ENCODE measurements around the gene MED13.
"Not testable (repeated sequence)": the region's sequence is repeated elsewhere in the genome, so short reads cannot be mapped to it uniquely, and the experiment has no call there.

MED13 gene

DNA sequence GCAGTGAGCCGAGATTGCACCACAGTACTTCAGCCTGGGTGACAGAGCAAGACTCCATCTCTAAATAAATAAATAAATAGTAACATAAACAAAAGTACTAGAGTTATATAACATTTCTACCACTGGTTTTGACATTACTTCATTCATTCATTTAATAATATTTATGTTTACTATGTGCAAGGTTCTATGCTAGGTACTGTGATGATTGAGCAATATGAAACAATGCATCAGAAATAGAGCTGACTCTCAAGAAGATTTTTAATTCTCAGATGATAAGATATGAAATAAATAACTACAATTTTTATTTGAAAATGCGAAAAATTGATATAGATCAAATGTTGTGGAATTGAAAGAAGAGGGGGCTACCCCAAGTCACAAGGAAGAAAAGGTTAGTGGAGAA lies 8.9 kb upstream of the MED13 start:
- Histone ChIP-seq H3K4me1 (ENCODE audit: control insufficient read depth, insufficient read depth, low read length) (no peaks in the 10 kb centered on the region), H3K4me3 (ENCODE audit: low read depth, low read length) (no peak overlapping the region), H3K27ac (ENCODE audit: extremely low read depth, low read depth, low read length) (no peak overlapping the region), H3K36me3 (ENCODE audit: control insufficient read depth in 2 of 2, insufficient read depth in 1 of 2, low read length in 2 of 2) (no peaks in the 10 kb centered on the region), H3K9me3 (ENCODE audit: control insufficient read depth, insufficient read depth, low read depth, low read length) (no peaks in the 10 kb centered on the region)
- TF ChIP-seq, protein P1, sequence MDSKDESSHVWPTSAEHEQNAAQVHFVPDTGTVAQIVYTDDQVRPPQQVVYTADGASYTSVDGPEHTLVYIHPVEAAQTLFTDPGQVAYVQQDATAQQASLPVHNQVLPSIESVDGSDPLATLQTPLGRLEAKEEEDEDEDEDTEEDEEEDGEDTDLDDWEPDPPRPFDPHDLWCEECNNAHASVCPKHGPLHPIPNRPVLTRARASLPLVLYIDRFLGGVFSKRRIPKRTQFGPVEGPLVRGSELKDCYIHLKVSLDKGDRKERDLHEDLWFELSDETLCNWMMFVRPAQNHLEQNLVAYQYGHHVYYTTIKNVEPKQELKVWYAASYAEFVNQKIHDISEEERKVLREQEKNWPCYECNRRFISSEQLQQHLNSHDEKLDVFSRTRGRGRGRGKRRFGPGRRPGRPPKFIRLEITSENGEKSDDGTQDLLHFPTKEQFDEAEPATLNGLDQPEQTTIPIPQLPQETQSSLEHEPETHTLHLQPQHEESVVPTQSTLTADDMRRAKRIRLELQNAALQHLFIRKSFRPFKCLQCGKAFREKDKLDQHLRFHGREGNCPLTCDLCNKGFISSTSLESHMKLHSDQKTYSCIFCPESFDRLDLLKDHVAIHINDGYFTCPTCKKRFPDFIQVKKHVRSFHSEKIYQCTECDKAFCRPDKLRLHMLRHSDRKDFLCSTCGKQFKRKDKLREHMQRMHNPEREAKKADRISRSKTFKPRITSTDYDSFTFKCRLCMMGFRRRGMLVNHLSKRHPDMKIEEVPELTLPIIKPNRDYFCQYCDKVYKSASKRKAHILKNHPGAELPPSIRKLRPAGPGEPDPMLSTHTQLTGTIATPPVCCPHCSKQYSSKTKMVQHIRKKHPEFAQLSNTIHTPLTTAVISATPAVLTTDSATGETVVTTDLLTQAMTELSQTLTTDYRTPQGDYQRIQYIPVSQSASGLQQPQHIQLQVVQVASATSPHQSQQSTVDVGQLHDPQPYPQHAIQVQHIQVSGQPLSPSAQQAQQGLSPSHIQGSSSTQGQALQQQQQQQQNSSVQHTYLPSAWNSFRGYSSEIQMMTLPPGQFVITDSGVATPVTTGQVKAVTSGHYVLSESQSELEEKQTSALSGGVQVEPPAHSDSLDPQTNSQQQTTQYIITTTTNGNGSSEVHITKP (tag by site-specific recombination; IDR thresholded peaks at IDR 0.05): no peak
- TF ChIP-seq ZXDB (tag by site-specific recombination; IDR thresholded peaks at IDR 0.05): no peak
- TF ChIP-seq, protein P2, sequence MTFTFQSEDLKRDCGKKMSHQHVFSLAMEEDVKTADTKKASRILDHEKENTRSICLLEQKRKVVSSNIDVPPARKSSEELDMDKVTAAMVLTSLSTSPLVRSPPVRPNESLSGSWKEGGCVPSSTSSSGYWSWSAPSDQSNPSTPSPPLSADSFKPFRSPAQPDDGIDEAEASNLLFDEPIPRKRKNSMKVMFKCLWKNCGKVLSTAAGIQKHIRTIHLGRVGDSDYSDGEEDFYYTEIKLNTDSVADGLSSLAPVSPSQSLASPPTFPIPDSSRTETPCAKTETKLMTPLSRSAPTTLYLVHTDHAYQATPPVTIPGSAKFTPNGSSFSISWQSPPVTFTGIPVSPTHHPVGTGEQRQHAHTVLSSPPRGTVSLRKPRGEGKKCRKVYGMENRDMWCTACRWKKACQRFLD (tag by site-specific recombination; IDR thresholded peaks at IDR 0.05): no peak
- TF ChIP-seq ZNF146 (tag by site-specific recombination; IDR thresholded peaks at IDR 0.05): no peak
- TF ChIP-seq, protein P3, sequence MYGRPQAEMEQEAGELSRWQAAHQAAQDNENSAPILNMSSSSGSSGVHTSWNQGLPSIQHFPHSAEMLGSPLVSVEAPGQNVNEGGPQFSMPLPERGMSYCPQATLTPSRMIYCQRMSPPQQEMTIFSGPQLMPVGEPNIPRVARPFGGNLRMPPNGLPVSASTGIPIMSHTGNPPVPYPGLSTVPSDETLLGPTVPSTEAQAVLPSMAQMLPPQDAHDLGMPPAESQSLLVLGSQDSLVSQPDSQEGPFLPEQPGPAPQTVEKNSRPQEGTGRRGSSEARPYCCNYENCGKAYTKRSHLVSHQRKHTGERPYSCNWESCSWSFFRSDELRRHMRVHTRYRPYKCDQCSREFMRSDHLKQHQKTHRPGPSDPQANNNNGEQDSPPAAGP (tag by site-specific recombination; IDR thresholded peaks at IDR 0.05): no peak
- TF ChIP-seq ZNF548 (tag by site-specific recombination; IDR thresholded peaks at IDR 0.05): no peak
- TF ChIP-seq ZNF624 (tag by site-specific recombination; IDR thresholded peaks at IDR 0.05): no peak
- no peak for TF ChIP-seq ZNF621 (tag by site-specific recombination; IDR thresholded peaks at IDR 0.05)
- TF ChIP-seq ZNF37A (tag by site-specific recombination; IDR thresholded peaks at IDR 0.05): no peak
- no peak for TF ChIP-seq KLF1 (tag by site-specific recombination; IDR thresholded peaks at IDR 0.05)
- TF ChIP-seq ZNF426 (tag by site-specific recombination; IDR thresholded peaks at IDR 0.05): no peak
- TF ChIP-seq ZNF354C (tag by site-specific recombination; IDR thresholded peaks at IDR 0.05; ENCODE audit: borderline replicate concordance, low read depth): no peak
- no peak for TF ChIP-seq GLI2 (tag by site-specific recombination; IDR thresholded peaks at IDR 0.05; ENCODE audit: borderline replicate concordance, low read depth)
- TF ChIP-seq HOXA7 (CRISPR knock-in tag; IDR thresholded peaks at IDR 0.05; ENCODE audit: borderline replicate concordance): no peak
- ChIA-PET CTCF (interaction anchor here (5.9 kb wide), 1 partner anchor 8 kb away, joined by 38 read pairs; no protein-coding TSS in a partner anchor), POLR2A (no interaction called here)

DNA sequence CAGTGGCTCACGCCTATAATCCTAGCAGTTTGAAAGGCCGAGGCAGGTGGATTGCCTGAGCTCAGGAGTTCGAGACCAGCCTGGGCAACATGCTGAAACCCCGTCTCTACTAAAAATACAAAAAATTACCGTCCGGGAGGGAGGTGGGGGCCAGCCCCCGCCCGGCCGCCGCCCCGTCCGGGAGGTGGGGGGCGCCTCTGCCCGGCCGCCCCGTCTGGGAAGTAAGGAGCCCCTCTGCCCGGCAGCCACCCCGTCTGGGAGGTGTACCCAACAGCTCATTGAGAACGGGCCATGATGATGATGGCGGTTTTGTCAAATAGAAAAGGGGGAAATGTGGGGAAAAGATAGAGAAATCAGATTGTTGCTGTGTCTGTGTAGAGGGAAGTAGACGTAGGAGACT lies 7.8 kb upstream of the MED13 start:
- CTCF ChIA-PET: interaction anchor here (0.6 to 3.9 kb wide), 3 partner anchors 12 to 1112 kb away, joined by 3 to 16 read pairs (median 3); no protein-coding TSS in a partner anchor
- POLR2A ChIA-PET: not testable (repeated sequence)

DNA sequence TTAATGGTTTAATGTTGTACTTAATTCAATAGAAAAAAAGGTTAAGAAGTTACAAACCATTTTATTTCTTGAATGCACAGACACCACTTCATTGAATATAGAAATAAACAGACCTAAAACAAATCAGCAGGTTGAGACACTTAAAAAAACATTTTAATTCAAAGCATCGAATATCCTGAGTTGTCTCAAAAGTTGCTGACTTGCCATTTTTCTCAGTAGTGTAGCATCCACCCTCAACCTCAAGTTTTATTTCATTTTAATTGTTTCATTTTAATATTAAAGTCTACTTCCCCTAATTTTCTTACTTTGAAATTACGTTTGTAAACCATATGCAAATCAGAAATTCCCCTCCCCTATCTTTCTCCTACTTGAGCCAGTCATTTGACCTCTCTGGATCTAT lies 5.8 kb upstream of the MED13 start:
- TF ChIP-seq ZNF596 (tag by site-specific recombination; IDR thresholded peaks at IDR 0.05) (no peak), ZSCAN16 (tag by site-specific recombination; IDR thresholded peaks at IDR 0.05) (no peak), ZNF19 (tag by site-specific recombination; IDR thresholded peaks at IDR 0.05; ENCODE audit: low read depth) (no peak), ZNF585B (tag by site-specific recombination; IDR thresholded peaks at IDR 0.05) (no peak), ZSCAN23 (tag by site-specific recombination; IDR thresholded peaks at IDR 0.05) (no peak), ZNF555 (tag by site-specific recombination; conservative IDR thresholded peaks at IDR 0.05) (no peak), ZNF10 (tag by site-specific recombination; IDR thresholded peaks at IDR 0.05) (no peak), ZNF664 (tag by site-specific recombination; IDR thresholded peaks at IDR 0.05) (no peak), MEIS1 (CRISPR knock-in tag; IDR thresholded peaks at IDR 0.05; ENCODE audit: borderline replicate concordance) (no peak)
- TF ChIP-seq, protein P4, sequence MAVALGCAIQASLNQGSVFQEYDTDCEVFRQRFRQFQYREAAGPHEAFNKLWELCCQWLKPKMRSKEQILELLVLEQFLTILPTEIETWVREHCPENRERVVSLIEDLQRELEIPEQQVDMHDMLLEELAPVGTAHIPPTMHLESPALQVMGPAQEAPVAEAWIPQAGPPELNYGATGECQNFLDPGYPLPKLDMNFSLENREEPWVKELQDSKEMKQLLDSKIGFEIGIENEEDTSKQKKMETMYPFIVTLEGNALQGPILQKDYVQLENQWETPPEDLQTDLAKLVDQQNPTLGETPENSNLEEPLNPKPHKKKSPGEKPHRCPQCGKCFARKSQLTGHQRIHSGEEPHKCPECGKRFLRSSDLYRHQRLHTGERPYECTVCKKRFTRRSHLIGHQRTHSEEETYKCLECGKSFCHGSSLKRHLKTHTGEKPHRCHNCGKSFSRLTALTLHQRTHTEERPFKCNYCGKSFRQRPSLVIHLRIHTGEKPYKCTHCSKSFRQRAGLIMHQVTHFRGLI (tag by site-specific recombination; IDR thresholded peaks at IDR 0.05): no peak
- H3K4me3 ChIP-seq (ENCODE audit: low read depth, low read length): no peak overlapping the region
- H3K4me1 ChIP-seq (ENCODE audit: control insufficient read depth, insufficient read depth, low read length): no peaks in the 10 kb centered on the region
- H3K36me3 ChIP-seq (ENCODE audit: control insufficient read depth in 2 of 2, insufficient read depth in 1 of 2, low read length in 2 of 2): no peaks in the 10 kb centered on the region
- no peaks in the 10 kb centered on the region for H3K9me3 ChIP-seq (ENCODE audit: control insufficient read depth, insufficient read depth, low read depth, low read length)
- POLR2A ChIA-PET: no interaction called here
- CTCF ChIA-PET: interaction anchor here (0.6 to 3.9 kb wide), 5 partner anchors 21 to 1696 kb away, joined by 3 to 16 read pairs (median 5); no protein-coding TSS in a partner anchor
- H3K27ac ChIP-seq (ENCODE audit: extremely low read depth, low read depth, low read length): no peak overlapping the region

More for the DNA sequence above, 7.8 kb upstream of the MED13 start:
- not testable (repeated sequence) for H3K4me1 ChIP-seq (ENCODE audit: control insufficient read depth, insufficient read depth, low read length); H3K36me3 ChIP-seq (ENCODE audit: control insufficient read depth in 2 of 2, insufficient read depth in 1 of 2, low read length in 2 of 2); H3K27ac ChIP-seq (ENCODE audit: extremely low read depth, low read depth, low read length); H3K9me3 ChIP-seq (ENCODE audit: control insufficient read depth, insufficient read depth, low read depth, low read length); H3K4me3 ChIP-seq (ENCODE audit: low read depth, low read length)
